Stomach (tissue), 19 donors: Measurements from ENCODE around the gene KHDRBS2. TPM values are rescaled to one million over a fixed set of nuclear protein-coding genes. Genes with fewer than 3 reads are reported as not detected.

Source experiments
- DNase-seq, 2 donors: peaks; one replicate each; pipeline versions ENCODE4 v3.0.0 to v3.0.0-alpha.2; 2013 to 2019
- H3K27ac ChIP-seq, 5 donors: fragments of 200-600 bp in 4 of 5; sonication (generic) in 4 of 5; one replicate each; pipeline ENCODE4 v1.5.1; 2013 to 2019; ENCODE audit warnings: mild to moderate bottlenecking in 1 of 5, moderate library complexity in 1 of 5
- H3K27me3 ChIP-seq, 3 donors: fragments of 200-600 bp; sonication (generic); one replicate each; pipeline ENCODE4 v1.5.1; 2017 to 2019; ENCODE audit warnings: mixed run types in 1 of 3
- H3K36me3 ChIP-seq, 4 donors: fragments of 200-600 bp; sonication (generic); 1 replicate in 3 of 4; 2 replicates in 1 of 4; pipeline ENCODE4 v1.5.1; 2016 to 2019
- H3K4me1 ChIP-seq, 4 donors: fragments of 200-600 bp; sonication (generic); one replicate each; pipeline ENCODE4 v1.5.1; 2016 to 2019
- H3K4me3 ChIP-seq, 4 donors: fragments of 200-600 bp; sonication (generic) in 3 of 4; one replicate each; pipeline ENCODE4 v1.5.1; 2016 to 2019; ENCODE audit warnings: mild to moderate bottlenecking in 1 of 4
- H3K9me3 ChIP-seq, 4 donors: fragments of 200-600 bp; sonication (generic); one replicate each; pipeline ENCODE4 v1.5.1; 2016 to 2019
- CTCF ChIP-seq, 7 experiments: fragments of 450-650 bp in 4 of 7; fragments of 200-600 bp in 3 of 7; sonication (generic) in 3 of 7; IDR thresholded peaks; one replicate each; pipeline ENCODE4 v1.5.1; 2016 to 2019; ENCODE audit warnings: antibody characterized with exemption in 7 of 7, control low read depth in 2 of 7, mild to moderate bottlenecking in 1 of 7
- EP300 ChIP-seq: sonication (generic); formaldehyde crosslinking; IDR thresholded peaks from one replicate; pipeline ENCODE4 v1.6.1; 2017; ENCODE audit warnings: antibody characterized with exemption
- POLR2A ChIP-seq, 4 donors: fragments of 450-650 bp; IDR thresholded peaks; one replicate each; pipeline ENCODE4 v1.6.1; 2016; ENCODE audit warnings: antibody characterized with exemption in 4 of 4, control low read depth in 2 of 4, mild to moderate bottlenecking in 1 of 4, moderate library complexity in 1 of 4
- POLR2AphosphoS5 ChIP-seq, 3 donors: sonication (generic); formaldehyde crosslinking; IDR thresholded peaks; one replicate each; pipeline ENCODE4 v1.6.1; 2016; ENCODE audit warnings: antibody characterized with exemption in 3 of 3
- WGBS, 5 donors: extraction: QIAGEN DNeasy Blood & Tissue Kit in 3 of 5; methylation state at CpG; one replicate each; pipeline versions ENCODE4 v1.1.5 to v1.1.7; 2013 to 2018; 5-methylcytosine and 5-hydroxymethylcytosine counted together
- intact Hi-C: fragments of 100-400 bp; cut with DNase I; formaldehyde crosslinking; loops from one replicate; pipeline ENCODE4 v1.15.1; 2023; ENCODE audit warnings: low total_unique reads
- long read RNA-seq, 10 donors: transcript quantifications; one replicate each; lab custom pipeline, GENCODE V29; 2026
- polyA plus RNA-seq, 3 donors: library from polyadenylated mRNA; stranded (reverse); fragments of 200-250 nt; gene quantifications; one replicate each; pipeline ENCODE4 v1.2.3, GENCODE V29; 2013
- total RNA-seq, 5 donors: library from RNA; depleted of rRNA; stranded (reverse); fragments of >200 nt; gene quantifications; one replicate each; pipeline versions ENCODE4 v1.1.0 to v1.2.3, GENCODE V29; 2014 to 2016
- donor health status: healthy with polysubstance abuse.
- donor health status: Bipolar disorder and iron deficiency.
- donor health status: healthy.

KHDRBS2 gene
- total RNA-seq (under 1 TPM in 3 of 5 donors, not detected in 2; 0.45 to 0.87 (median 0.73) TPM), polyA plus RNA-seq (not detected)
- long read RNA-seq, donor 1: 0 reads
- long read RNA-seq, donor 2: 0 reads
- long read RNA-seq, donor 3, partial matches to known transcripts: 0 of 1 reads
- long read RNA-seq, donor 3, other reads (novel, unspliced or antisense): 0 of 1 reads
- long read RNA-seq, donor 4: 0 reads
- long read RNA-seq, donor 5: 0 reads
- long read RNA-seq, donor 6: 0 reads
- long read RNA-seq, donor 7: 0 reads
- long read RNA-seq, donor 8: 0 reads
- long read RNA-seq, donor 9: 0 reads
- long read RNA-seq, donor 10: 0 reads

DNA sequence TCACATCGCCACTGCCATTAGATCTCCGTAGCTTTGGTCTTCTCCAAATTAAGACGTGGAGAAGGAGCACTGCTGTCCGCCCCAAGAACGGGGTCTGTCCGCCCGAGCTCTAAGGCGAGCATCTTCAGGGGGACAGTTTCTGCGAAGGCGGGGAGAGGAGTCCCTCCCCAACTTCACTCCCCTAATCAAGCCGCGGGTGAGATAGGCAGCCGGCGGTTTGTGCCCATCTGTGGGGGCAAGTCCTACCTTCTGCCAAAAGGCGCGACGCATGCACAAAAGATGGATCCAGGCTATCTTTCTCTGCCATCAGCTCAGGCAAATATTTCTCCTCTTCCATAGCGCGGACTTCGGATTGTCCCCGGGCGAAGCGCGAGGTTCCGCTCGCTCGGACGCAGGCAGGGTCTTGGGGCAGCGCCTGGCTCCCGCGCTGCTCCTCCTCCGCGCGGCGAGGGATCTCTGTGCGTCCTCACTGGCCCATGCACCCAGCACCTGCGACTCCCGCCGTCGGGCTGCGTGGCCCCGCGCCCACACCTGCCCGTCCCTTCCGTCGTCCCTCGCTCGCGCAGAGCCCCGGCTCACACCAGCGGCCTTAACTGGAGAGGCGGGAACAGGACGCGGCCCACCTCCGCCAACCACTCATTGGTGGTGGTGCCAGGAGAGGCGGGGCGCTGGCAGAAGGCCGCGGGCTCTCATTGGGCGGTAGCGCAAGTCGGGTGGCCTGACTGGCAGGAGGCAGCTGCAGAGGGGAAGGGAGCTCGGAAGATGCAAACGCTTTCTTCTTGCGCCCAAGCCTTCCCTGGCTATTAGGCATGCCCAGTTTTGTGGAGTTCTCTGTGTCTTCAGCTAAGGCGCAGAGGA lies at the start of gene KHDRBS2:
TSS of gene KHDRBS2 (minus strand) at position 614 of the 858 bp plus-strand sequence.
- H3K36me3 ChIP-seq: no peaks in the 10 kb centered on the region
- WGBS, 5 donors: 1 to 6% (median 4%) methylated on average over 51 to 66 of the region's 66 CpGs
- DNase-seq: peak; percentile 66 to 95
- H3K9me3 ChIP-seq: no peaks in the 10 kb centered on the region
- peaks cover 6 to 21% (median 12%) of the 10 kb centered on the region in 4 donors for H3K4me1 ChIP-seq
- intact Hi-C loops: no loop called here
- TF ChIP-seq POLR2AphosphoS5 (IDR thresholded peaks at IDR 0.05) (no peak), POLR2A (IDR thresholded peaks at IDR 0.05) (no peak), CTCF (IDR thresholded peaks at IDR 0.05) (no peak), EP300 (no peak)
- H3K27ac ChIP-seq: no peak within 1 kb of the TSS
- peak within 1 kb of the TSS; percentile 37 to 51 (median 44) for H3K4me3 ChIP-seq
- H3K27me3 ChIP-seq: peaks cover 0 to 41% (median 13%) of the 10 kb centered on the region in 3 donors

GRCh38 chr6:62328607-62329006 lies 42.6 kb upstream of the KHDRBS2 start:
- Histone ChIP-seq H3K4me1 (no peaks in the 10 kb centered on the region), H3K9me3 (peaks cover 0 to 11% (median 4%) of the 10 kb centered on the region in 4 donors), H3K27me3 (no peaks in the 10 kb centered on the region), H3K36me3 (no peaks in the 10 kb centered on the region), H3K27ac (no peak overlapping the region), H3K4me3 (no peak overlapping the region)
- TF ChIP-seq EP300 (no peak), POLR2AphosphoS5 (IDR thresholded peaks at IDR 0.05) (no peak)
- intact Hi-C loops: no loop called here
- no peak for DNase-seq
- WGBS, 5 donors: 67 to 71% (median 69%) methylated on average over 2 of the region's 2 CpGs

- H3K36me3 ChIP-seq: no peaks in the 10 kb centered on the region
- peaks cover 0 to 4% (median 0%) of the 10 kb centered on the region in 4 donors for H3K9me3 ChIP-seq
- no peaks in the 10 kb centered on the region for H3K27me3 ChIP-seq
- intact Hi-C loops: no loop called here
- no peak overlapping the region for H3K27ac ChIP-seq
- TF ChIP-seq CTCF (IDR thresholded peaks at IDR 0.05) (no peak), POLR2A (IDR thresholded peaks at IDR 0.05) (no peak), POLR2AphosphoS5 (IDR thresholded peaks at IDR 0.05) (no peak), EP300 (no peak)
- 44 to 58% (median 51%) methylated on average over 4 of the region's 4 CpGs for WGBS, 5 donors
- no peak for DNase-seq
- no peaks in the 10 kb centered on the region for H3K4me1 ChIP-seq
- H3K4me3 ChIP-seq: no peak overlapping the region
These were observed 38.8 kb upstream of the KHDRBS2 start for GRCh38 chr6:62324834-62325233.

GRCh38 chr6:62323818-62324431 lies 37.9 kb upstream of the KHDRBS2 start:
- Histone ChIP-seq H3K9me3 (peaks cover 0 to 4% (median 0%) of the 10 kb centered on the region in 4 donors), H3K36me3 (no peaks in the 10 kb centered on the region), H3K27me3 (no peaks in the 10 kb centered on the region), H3K27ac (no peak overlapping the region), H3K4me3 (no peak overlapping the region), H3K4me1 (no peaks in the 10 kb centered on the region)
- TF ChIP-seq POLR2AphosphoS5 (IDR thresholded peaks at IDR 0.05) (no peak), CTCF (IDR thresholded peaks at IDR 0.05) (no peak), EP300 (no peak), POLR2A (IDR thresholded peaks at IDR 0.05) (no peak)
- no peak for DNase-seq
- 35 to 49% (median 43%) methylated on average over 7 of the region's 7 CpGs for WGBS, 5 donors
- intact Hi-C loops: no loop called here
